Calu3 (cell line): ENCODE results near the gene FAM171A2. TPM values are rescaled to one million over a fixed set of nuclear protein-coding genes. Genes with fewer than 3 reads are reported as not detected.
A peak's percentile ranks its signal among the peaks of the same experiment; 100 is the strongest.

Source experiments
- BruUV-seq: library from RNA; stranded (reverse); fragments of 400-500 nt; replicated peaks from 2 replicates; lab custom pipeline; 2021; lab: Mats Ljungman, UMichigan
- CTCF ChIA-PET: fragments of 300-600 bp; sonication (Branson Sonifier 250); formaldehyde crosslinking; loops from one replicate; lab custom pipeline; 2022; ENCODE audit warnings: antibody characterized with exemption; lab: Charles Lee
- DNase-seq: peaks from one replicate; pipeline ENCODE4 v3.0.0; 2022
- H3K27ac Mint-ChIP-seq: one replicate; pipeline ENCODE4 v1.8.0; 2022; ENCODE audit warnings: mixed read lengths; ENCODE audit not compliant: unreplicated experiment
- H3K27me3 Mint-ChIP-seq: one replicate; pipeline ENCODE4 v1.8.0; 2022; ENCODE audit warnings: mixed read lengths; ENCODE audit not compliant: unreplicated experiment
- H3K36me3 Mint-ChIP-seq: one replicate; pipeline ENCODE4 v1.8.0; 2022; ENCODE audit warnings: mild to moderate bottlenecking, moderate library complexity, mixed read lengths; ENCODE audit not compliant: insufficient read depth, unreplicated experiment
- H3K4me1 Mint-ChIP-seq: one replicate; pipeline ENCODE4 v1.8.0; 2022; ENCODE audit warnings: mild to moderate bottlenecking, low read depth, mixed read lengths; ENCODE audit not compliant: unreplicated experiment
- H3K4me3 Mint-ChIP-seq: one replicate; pipeline ENCODE4 v1.8.0; 2022; ENCODE audit warnings: mild to moderate bottlenecking, low read depth, moderate library complexity, mixed read lengths; ENCODE audit not compliant: unreplicated experiment
- H3K9me3 Mint-ChIP-seq: one replicate; pipeline ENCODE4 v1.8.0; 2022; ENCODE audit warnings: low read depth, mixed read lengths; ENCODE audit not compliant: unreplicated experiment
- CTCF ChIP-seq: fragments of 200-600 bp; IDR thresholded peaks from one replicate; pipeline ENCODE4 v1.8.0; 2022; ENCODE audit warnings: antibody characterized with exemption; ENCODE audit not compliant: unreplicated experiment
- intact Hi-C: fragments of 100-400 bp; cut with micrococcal nuclease; formaldehyde crosslinking; loops from one replicate; pipeline ENCODE4 v1.10.0; 2022; ENCODE audit not compliant: unreplicated experiment
- total RNA-seq: library from RNA; stranded (reverse); gene quantifications from 2 replicates; pipeline ENCODE4 v1.2.3, GENCODE V29; 2022

The FAM171A2 gene
- total RNA-seq, 1 experiment from 2014 or later, result 2.0 TPM

GRCh38 chr17:44338702-44339101, 25.0 kb downstream of the FAM171A2 start:
- H3K4me3 Mint-ChIP-seq, result no peak overlapping the region
- intact Hi-C loops, result no loop called here
- H3K27me3 Mint-ChIP-seq, result peaks cover 14% of the 10 kb centered on the region
- no peak for TF ChIP-seq CTCF
- no peaks in the 10 kb centered on the region for H3K9me3 Mint-ChIP-seq
- no TSS peak for BruUV-seq
- no peaks in the 10 kb centered on the region for H3K36me3 Mint-ChIP-seq
- CTCF ChIA-PET, result interaction anchor here (1.0 kb wide), 1 partner anchor 24 kb away, joined by 3 read pairs; no protein-coding TSS in a partner anchor
- peaks cover 8% of the 10 kb centered on the region for H3K4me1 Mint-ChIP-seq
- H3K27ac Mint-ChIP-seq, result peak overlapping the region; percentile 55
- DNase-seq, result no peak

GRCh38 chr17:44335968-44336367, 27.7 kb downstream of the FAM171A2 start:
- Mint-ChIP-seq H3K4me1 (peaks cover 17% of the 10 kb centered on the region), H3K27ac (no peak overlapping the region), H3K9me3 (no peaks in the 10 kb centered on the region), H3K27me3 (peaks cover 14% of the 10 kb centered on the region), H3K4me3 (no peak overlapping the region), H3K36me3 (no peaks in the 10 kb centered on the region)
- BruUV-seq, result no TSS peak
- intact Hi-C loops, result no loop called here
- DNase-seq, result no peak
- no peak for TF ChIP-seq CTCF
- CTCF ChIA-PET, result interaction anchor here (0.7 kb wide), 2 partner anchors 31 to 89 kb away, joined by 3 to 10 read pairs; no protein-coding TSS in a partner anchor

GRCh38 chr17:44335564-44335963, 28.1 kb downstream of the FAM171A2 start:
- no TSS peak for BruUV-seq
- CTCF ChIA-PET, result interaction anchor here (0.7 kb wide), 2 partner anchors 31 to 89 kb away, joined by 3 to 10 read pairs; no protein-coding TSS in a partner anchor

GRCh38 chr17:44334727-44335126, 28.9 kb downstream of the FAM171A2 start:
- intact Hi-C loops, result no loop called here
- Mint-ChIP-seq H3K4me1 (peaks cover 18% of the 10 kb centered on the region), H3K27me3 (peaks cover 14% of the 10 kb centered on the region), H3K4me3 (no peak overlapping the region), H3K9me3 (no peaks in the 10 kb centered on the region), H3K36me3 (no peaks in the 10 kb centered on the region), H3K27ac (no peak overlapping the region)
- TF ChIP-seq CTCF, result no peak
- BruUV-seq, result no TSS peak
- CTCF ChIA-PET, result interaction anchor here (1.9 kb wide), 1 partner anchor 11 kb away, joined by 8 read pairs; the partner anchor contains the start of gene GRN
- DNase-seq, result no peak

More at GRCh38 chr17:44335564-44335963, 28.1 kb downstream of the FAM171A2 start:
- Mint-ChIP-seq H3K4me3 (no peak overlapping the region), H3K9me3 (no peaks in the 10 kb centered on the region), H3K4me1 (peaks cover 18% of the 10 kb centered on the region), H3K27me3 (peaks cover 14% of the 10 kb centered on the region), H3K27ac (no peak overlapping the region), H3K36me3 (no peaks in the 10 kb centered on the region)
- intact Hi-C loops, result no loop called here
- no peak for TF ChIP-seq CTCF
- no peak for DNase-seq
